Nephron (organoid): ENCODE data around the gene MPG.
A peak's percentile ranks its signal among the peaks of the same experiment; 100 is the strongest.

Source experiments
- H3K27ac Mint-ChIP-seq, 3 experiments: 2 replicates each; pipeline ENCODE4 v1.8.0; 2020; ENCODE audit warnings: mixed read lengths in 3 of 3, mild to moderate bottlenecking in 2 of 3, moderate library complexity in 1 of 3
- H3K27me3 Mint-ChIP-seq: 2 replicates; pipeline ENCODE4 v1.8.0; 2021; ENCODE audit warnings: low read depth, mild to moderate bottlenecking, moderate library complexity, mixed read lengths
- H3K36me3 Mint-ChIP-seq: 2 replicates; pipeline ENCODE4 v1.8.0; 2020; ENCODE audit warnings: low read depth, mixed read lengths
- H3K4me1 Mint-ChIP-seq: 2 replicates; pipeline ENCODE4 v1.8.0; 2020; ENCODE audit warnings: mixed read lengths
- H3K4me3 Mint-ChIP-seq, 3 experiments: 2 replicates each; pipeline ENCODE4 v1.8.0; 2020; ENCODE audit warnings: mild to moderate bottlenecking in 3 of 3, mixed read lengths in 3 of 3, moderate library complexity in 2 of 3
- H3K9me3 Mint-ChIP-seq: 2 replicates; pipeline ENCODE4 v1.8.0; 2020; ENCODE audit warnings: mixed read lengths
- CTCF ChIP-seq, 3 experiments: fragments of 200-600 bp; sonication (generic); IDR thresholded peaks; one replicate each; pipeline ENCODE4 v1.5.0; 2021; ENCODE audit warnings: antibody characterized with exemption in 3 of 3; ENCODE audit not compliant: unreplicated experiment in 3 of 3

Gene MPG

GRCh38 chr16:79151-80054, 1.4 kb downstream of the MPG start:
- Mint-ChIP-seq H3K27ac (peak overlapping the region in 2 of 3 experiments; percentile 60 to 68), H3K9me3 (no peaks in the 10 kb centered on the region), H3K4me1 (peaks cover 27% of the 10 kb centered on the region), H3K4me3 (peak overlapping the region; percentile 87 to 92 (median 90)), H3K27me3 (no peaks in the 10 kb centered on the region), H3K36me3 (peaks cover 4% of the 10 kb centered on the region)
- no peak for TF ChIP-seq CTCF (IDR thresholded peaks at IDR 0.05; ENCODE audit: unreplicated experiment in 3 of 3)

GRCh38 chr16:83060-83603, 5.1 kb downstream of the MPG start:
- Mint-ChIP-seq H3K36me3 (peaks cover 9% of the 10 kb centered on the region), H3K4me1 (peaks cover 8% of the 10 kb centered on the region)
- no peak for TF ChIP-seq CTCF (IDR thresholded peaks at IDR 0.05; ENCODE audit: unreplicated experiment in 3 of 3)

GRCh38 chr16:83781-84615, 6.0 kb downstream of the MPG start:
- H3K27me3 Mint-ChIP-seq = no peaks in the 10 kb centered on the region
- no peak for TF ChIP-seq CTCF (IDR thresholded peaks at IDR 0.05; ENCODE audit: unreplicated experiment in 3 of 3)
- peaks cover 8% of the 10 kb centered on the region for H3K4me1 Mint-ChIP-seq
- H3K4me3 Mint-ChIP-seq = no peak overlapping the region
- H3K27ac Mint-ChIP-seq = peak overlapping the region in 2 of 3 experiments; percentile 40 to 50
- peaks cover 9% of the 10 kb centered on the region for H3K36me3 Mint-ChIP-seq
- no peaks in the 10 kb centered on the region for H3K9me3 Mint-ChIP-seq

More at GRCh38 chr16:83060-83603, 5.1 kb downstream of the MPG start:
- Mint-ChIP-seq H3K27ac (peak overlapping the region in 1 of 3 experiments; percentile 50), H3K4me3 (no peak overlapping the region), H3K27me3 (no peaks in the 10 kb centered on the region), H3K9me3 (no peaks in the 10 kb centered on the region)

- H3K4me1 Mint-ChIP-seq = peaks cover 8% of the 10 kb centered on the region
- no peak overlapping the region for H3K4me3 Mint-ChIP-seq
- no peaks in the 10 kb centered on the region for H3K9me3 Mint-ChIP-seq
Measured at GRCh38 chr16:84718-85406, 6.8 kb downstream of the MPG start.

More at GRCh38 chr16:84718-85406, 6.8 kb downstream of the MPG start:
- no peaks in the 10 kb centered on the region for H3K27me3 Mint-ChIP-seq
- no peak for TF ChIP-seq CTCF (IDR thresholded peaks at IDR 0.05; ENCODE audit: unreplicated experiment in 3 of 3)
- peak overlapping the region in 1 of 3 experiments; percentile 50 for H3K27ac Mint-ChIP-seq
- peaks cover 9% of the 10 kb centered on the region for H3K36me3 Mint-ChIP-seq
